Measurements from ENCODE around the gene WDR59.

Gene WDR59

DNA sequence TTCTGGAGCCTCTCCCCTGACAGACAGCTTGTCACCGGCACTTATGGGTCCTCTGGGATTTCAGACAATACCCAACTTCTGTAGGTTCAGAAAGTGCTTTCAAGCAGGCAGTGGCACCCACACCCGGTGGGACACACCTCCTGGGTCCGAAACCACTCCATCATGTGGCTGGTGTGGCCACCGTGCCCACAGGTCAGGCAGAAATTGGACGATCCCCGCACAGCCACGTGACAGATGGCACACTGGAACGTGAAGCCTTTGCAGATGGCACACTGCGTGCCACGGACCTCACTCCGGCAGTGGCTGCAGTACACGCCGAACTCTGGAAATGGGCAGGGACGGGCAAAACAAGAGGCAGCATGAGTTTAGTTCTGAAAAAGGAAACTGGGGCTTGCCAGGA, 110.8 kb downstream of the WDR59 start (continued):
- TF ChIP-seq, protein P1, sequence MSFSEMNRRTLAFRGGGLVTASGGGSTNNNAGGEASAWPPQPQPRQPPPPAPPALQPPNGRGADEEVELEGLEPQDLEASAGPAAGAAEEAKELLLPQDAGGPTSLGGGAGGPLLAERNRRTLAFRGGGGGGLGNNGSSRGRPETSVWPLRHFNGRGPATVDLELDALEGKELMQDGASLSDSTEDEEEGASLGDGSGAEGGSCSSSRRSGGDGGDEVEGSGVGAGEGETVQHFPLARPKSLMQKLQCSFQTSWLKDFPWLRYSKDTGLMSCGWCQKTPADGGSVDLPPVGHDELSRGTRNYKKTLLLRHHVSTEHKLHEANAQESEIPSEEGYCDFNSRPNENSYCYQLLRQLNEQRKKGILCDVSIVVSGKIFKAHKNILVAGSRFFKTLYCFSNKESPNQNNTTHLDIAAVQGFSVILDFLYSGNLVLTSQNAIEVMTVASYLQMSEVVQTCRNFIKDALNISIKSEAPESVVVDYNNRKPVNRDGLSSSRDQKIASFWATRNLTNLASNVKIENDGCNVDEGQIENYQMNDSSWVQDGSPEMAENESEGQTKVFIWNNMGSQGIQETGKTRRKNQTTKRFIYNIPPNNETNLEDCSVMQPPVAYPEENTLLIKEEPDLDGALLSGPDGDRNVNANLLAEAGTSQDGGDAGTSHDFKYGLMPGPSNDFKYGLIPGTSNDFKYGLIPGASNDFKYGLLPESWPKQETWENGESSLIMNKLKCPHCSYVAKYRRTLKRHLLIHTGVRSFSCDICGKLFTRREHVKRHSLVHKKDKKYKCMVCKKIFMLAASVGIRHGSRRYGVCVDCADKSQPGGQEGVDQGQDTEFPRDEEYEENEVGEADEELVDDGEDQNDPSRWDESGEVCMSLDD (tag by site-specific recombination; IDR thresholded peaks at IDR 0.05) = no peak
- no peak for TF ChIP-seq ZNF843 (tag by site-specific recombination; IDR thresholded peaks at IDR 0.05)
- no peak for TF ChIP-seq ZNF558 (tag by site-specific recombination; IDR thresholded peaks at IDR 0.05)

DNA sequence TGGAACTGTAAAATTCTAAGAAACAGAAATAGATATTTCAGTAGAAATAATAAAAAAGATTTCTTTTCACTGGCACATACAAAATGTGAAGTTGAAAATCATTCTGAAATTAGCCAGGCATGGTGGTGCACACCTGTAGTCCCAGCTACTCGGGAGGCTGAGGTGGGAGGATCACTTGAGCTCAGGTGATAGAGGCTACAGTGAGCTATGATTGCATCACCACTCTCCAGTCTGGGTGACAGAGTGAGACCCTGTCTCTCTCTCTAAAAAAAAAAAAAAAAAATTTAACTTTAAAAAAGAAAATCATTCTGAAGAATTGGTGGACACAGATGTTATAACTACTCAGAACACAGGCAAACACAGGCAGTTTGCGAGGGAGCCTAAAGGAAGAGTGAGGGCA, 112.6 kb downstream of the WDR59 start:
- Histone ChIP-seq H3K36me3 (ENCODE audit: control insufficient read depth in 2 of 2, insufficient read depth in 1 of 2, low read length in 2 of 2) (peaks cover 0 to 36% of the 10 kb centered on the region in 2 experiments; a peak in 2 of 3 replicates), H3K27ac (ENCODE audit: extremely low read depth, low read depth, low read length) (no peak overlapping the region), H3K9me3 (ENCODE audit: control insufficient read depth, insufficient read depth, low read depth, low read length) (no peaks in the 10 kb centered on the region), H3K4me3 (ENCODE audit: low read depth, low read length) (no peak overlapping the region), H3K4me1 (ENCODE audit: control insufficient read depth, insufficient read depth, low read length) (no peaks in the 10 kb centered on the region)
- TF ChIP-seq ZNF350 (tag by site-specific recombination; IDR thresholded peaks at IDR 0.05) (no peak), ZNF624 (tag by site-specific recombination; IDR thresholded peaks at IDR 0.05) (no peak), ZNF23 (tag by site-specific recombination; IDR thresholded peaks at IDR 0.05; ENCODE audit: borderline replicate concordance) (no peak), ZXDB (tag by site-specific recombination; IDR thresholded peaks at IDR 0.05) (no peak), ZBTB20 (tag by site-specific recombination; IDR thresholded peaks at IDR 0.05) (no peak), ZNF473 (tag by site-specific recombination; IDR thresholded peaks at IDR 0.05) (no peak), ZNF521 (tag by site-specific recombination; IDR thresholded peaks at IDR 0.05) (no peak), ZNF266 (tag by site-specific recombination; IDR thresholded peaks at IDR 0.05; ENCODE audit: low read depth) (no peak), ZNF426 (tag by site-specific recombination; IDR thresholded peaks at IDR 0.05) (no peak), ZNF670 (tag by site-specific recombination; IDR thresholded peaks at IDR 0.05; ENCODE audit: low read depth) (no peak), ZIC2 (tag by site-specific recombination; IDR thresholded peaks at IDR 0.05) (no peak), ZNF155 (tag by site-specific recombination; IDR thresholded peaks at IDR 0.05) (no peak), ZNF629 (tag by site-specific recombination; IDR thresholded peaks at IDR 0.05) (no peak)
- TF ChIP-seq, protein P1 (tag by site-specific recombination; IDR thresholded peaks at IDR 0.05) = no peak
- TF ChIP-seq, protein P2, sequence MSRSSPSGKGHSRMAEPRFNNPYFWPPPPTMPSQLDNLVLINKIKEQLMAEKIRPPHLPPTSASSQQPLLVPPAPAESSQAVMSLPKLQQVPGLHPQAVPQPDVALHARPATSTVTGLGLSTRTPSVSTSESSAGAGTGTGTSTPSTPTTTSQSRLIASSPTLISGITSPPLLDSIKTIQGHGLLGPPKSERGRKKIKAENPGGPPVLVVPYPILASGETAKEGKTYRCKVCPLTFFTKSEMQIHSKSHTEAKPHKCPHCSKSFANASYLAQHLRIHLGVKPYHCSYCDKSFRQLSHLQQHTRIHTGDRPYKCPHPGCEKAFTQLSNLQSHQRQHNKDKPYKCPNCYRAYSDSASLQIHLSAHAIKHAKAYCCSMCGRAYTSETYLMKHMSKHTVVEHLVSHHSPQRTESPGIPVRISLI (tag by site-specific recombination; IDR thresholded peaks at IDR 0.05) = no peak
- TF ChIP-seq, protein P3, sequence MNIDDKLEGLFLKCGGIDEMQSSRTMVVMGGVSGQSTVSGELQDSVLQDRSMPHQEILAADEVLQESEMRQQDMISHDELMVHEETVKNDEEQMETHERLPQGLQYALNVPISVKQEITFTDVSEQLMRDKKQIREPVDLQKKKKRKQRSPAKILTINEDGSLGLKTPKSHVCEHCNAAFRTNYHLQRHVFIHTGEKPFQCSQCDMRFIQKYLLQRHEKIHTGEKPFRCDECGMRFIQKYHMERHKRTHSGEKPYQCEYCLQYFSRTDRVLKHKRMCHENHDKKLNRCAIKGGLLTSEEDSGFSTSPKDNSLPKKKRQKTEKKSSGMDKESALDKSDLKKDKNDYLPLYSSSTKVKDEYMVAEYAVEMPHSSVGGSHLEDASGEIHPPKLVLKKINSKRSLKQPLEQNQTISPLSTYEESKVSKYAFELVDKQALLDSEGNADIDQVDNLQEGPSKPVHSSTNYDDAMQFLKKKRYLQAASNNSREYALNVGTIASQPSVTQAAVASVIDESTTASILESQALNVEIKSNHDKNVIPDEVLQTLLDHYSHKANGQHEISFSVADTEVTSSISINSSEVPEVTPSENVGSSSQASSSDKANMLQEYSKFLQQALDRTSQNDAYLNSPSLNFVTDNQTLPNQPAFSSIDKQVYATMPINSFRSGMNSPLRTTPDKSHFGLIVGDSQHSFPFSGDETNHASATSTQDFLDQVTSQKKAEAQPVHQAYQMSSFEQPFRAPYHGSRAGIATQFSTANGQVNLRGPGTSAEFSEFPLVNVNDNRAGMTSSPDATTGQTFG (tag by site-specific recombination; IDR thresholded peaks at IDR 0.05; ENCODE audit: borderline replicate concordance) = no peak
- TF ChIP-seq, protein P4, sequence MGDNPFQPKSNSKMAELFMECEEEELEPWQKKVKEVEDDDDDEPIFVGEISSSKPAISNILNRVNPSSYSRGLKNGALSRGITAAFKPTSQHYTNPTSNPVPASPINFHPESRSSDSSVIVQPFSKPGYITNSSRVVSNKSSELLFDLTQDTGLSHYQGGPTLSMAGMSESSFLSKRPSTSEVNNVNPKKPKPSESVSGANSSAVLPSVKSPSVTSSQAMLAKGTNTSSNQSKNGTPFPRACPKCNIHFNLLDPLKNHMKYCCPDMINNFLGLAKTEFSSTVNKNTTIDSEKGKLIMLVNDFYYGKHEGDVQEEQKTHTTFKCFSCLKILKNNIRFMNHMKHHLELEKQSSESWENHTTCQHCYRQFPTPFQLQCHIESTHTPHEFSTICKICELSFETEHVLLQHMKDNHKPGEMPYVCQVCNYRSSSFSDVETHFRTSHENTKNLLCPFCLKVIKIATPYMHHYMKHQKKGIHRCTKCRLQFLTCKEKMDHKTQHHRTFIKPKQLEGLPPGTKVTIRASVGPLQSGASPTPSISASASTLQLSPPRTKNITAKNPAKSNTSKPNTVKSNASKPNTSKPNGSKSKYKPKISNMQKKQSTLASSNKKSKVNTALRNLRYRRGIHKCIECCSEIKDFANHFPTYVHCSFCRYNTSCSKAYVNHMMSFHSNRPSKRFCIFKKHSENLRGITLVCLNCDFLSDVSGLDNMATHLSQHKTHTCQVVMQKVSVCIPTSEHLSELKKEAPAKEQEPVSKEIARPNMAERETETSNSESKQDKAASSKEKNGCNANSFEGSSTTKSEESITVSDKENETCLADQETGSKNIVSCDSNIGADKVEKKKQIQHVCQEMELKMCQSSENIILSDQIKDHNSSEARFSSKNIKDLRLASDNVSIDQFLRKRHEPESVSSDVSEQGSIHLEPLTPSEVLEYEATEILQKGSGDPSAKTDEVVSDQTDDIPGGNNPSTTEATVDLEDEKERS (tag by site-specific recombination; IDR thresholded peaks at IDR 0.05) = no peak
- TF ChIP-seq, protein P5, sequence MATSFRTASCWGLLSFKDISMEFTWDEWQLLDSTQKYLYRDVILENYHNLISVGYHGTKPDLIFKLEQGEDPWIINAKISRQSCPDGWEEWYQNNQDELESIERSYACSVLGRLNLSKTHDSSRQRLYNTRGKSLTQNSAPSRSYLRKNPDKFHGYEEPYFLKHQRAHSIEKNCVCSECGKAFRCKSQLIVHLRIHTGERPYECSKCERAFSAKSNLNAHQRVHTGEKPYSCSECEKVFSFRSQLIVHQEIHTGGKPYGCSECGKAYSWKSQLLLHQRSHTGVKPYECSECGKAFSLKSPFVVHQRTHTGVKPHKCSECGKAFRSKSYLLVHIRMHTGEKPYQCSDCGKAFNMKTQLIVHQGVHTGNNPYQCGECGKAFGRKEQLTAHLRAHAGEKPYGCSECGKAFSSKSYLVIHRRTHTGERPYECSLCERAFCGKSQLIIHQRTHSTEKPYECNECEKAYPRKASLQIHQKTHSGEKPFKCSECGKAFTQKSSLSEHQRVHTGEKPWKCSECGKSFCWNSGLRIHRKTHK (tag by site-specific recombination; IDR thresholded peaks at IDR 0.05) = no peak
- CTCF ChIA-PET = interaction anchor here (0.8 to 1.2 kb wide), 2 partner anchors 10 to 127 kb away, joined by 3 to 6 read pairs; partner anchors contain the start of gene ZNRF1
- POLR2A ChIA-PET = no interaction called here

Measured in HEK293 (cell line).